ENCODE results near the gene CAMK4.

GRCh38 chr5:111241696-111242095 is 17.5 kb downstream of the CAMK4 start:
- TF ChIP-seq CTCF (conservative IDR thresholded peaks at IDR 0.05; ENCODE audit: low read length) (no peak), EZH2phosphoT487 (IDR thresholded peaks at IDR 0.05; ENCODE audit: borderline replicate concordance) (no peak)
